Fibroblast of villous mesenchyme (primary cell): ENCODE measurements around the gene PATL1. TPM values are rescaled to one million over a fixed set of nuclear protein-coding genes. Genes with fewer than 3 reads are reported as not detected.

Experiments used
- DNase-seq: peaks from one replicate; pipeline ENCODE4 v3.0.0-alpha.2; 2010; ENCODE audit warnings: low read depth
- H3K4me3 ChIP-seq: 2 replicates; pipeline ENCODE4 v1.5.1; 2011; ENCODE audit warnings: low read depth, mild to moderate bottlenecking, low read length
- total RNA-seq: library from RNA; depleted of rRNA; stranded (reverse); fragments of >200 nt; gene quantifications from 2 replicates; pipeline ENCODE4 v1.2.3, GENCODE V29; 2012
- TF ChIP-seq, protein P1 (sequence below): IDR thresholded peaks from 2 replicates; pipeline ENCODE4 v1.5.1; 2012; ENCODE audit warnings: low read depth, mild to moderate bottlenecking, low read length; ENCODE audit not compliant: insufficient read depth

The PATL1 gene
- total RNA-seq, 1 donor, result 15.5 TPM

DNA sequence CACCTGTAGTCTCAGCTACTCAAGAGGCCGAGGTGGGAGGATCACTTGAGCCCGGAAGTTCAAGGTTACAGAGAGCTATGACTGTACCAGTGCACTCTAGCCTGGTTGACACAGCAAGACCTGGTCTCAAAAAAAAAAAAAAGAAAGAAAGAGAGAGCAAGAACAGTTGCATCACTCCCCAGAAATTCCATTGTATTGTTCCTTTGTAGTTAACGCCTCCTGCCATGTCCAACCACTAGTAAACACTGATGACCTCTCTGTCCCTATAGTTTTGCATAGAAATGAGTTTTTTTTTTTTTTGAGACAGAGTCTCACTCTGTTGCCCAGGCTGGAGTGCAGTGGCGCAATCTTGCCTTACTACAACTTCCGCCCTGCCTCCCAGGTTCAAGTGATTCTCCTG, 10.8 kb downstream of the PATL1 start:
- TF ChIP-seq, protein P1, sequence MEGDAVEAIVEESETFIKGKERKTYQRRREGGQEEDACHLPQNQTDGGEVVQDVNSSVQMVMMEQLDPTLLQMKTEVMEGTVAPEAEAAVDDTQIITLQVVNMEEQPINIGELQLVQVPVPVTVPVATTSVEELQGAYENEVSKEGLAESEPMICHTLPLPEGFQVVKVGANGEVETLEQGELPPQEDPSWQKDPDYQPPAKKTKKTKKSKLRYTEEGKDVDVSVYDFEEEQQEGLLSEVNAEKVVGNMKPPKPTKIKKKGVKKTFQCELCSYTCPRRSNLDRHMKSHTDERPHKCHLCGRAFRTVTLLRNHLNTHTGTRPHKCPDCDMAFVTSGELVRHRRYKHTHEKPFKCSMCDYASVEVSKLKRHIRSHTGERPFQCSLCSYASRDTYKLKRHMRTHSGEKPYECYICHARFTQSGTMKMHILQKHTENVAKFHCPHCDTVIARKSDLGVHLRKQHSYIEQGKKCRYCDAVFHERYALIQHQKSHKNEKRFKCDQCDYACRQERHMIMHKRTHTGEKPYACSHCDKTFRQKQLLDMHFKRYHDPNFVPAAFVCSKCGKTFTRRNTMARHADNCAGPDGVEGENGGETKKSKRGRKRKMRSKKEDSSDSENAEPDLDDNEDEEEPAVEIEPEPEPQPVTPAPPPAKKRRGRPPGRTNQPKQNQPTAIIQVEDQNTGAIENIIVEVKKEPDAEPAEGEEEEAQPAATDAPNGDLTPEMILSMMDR, result no peak
- H3K4me3 ChIP-seq, result no peak overlapping the region
- DNase-seq, result no peak

DNA sequence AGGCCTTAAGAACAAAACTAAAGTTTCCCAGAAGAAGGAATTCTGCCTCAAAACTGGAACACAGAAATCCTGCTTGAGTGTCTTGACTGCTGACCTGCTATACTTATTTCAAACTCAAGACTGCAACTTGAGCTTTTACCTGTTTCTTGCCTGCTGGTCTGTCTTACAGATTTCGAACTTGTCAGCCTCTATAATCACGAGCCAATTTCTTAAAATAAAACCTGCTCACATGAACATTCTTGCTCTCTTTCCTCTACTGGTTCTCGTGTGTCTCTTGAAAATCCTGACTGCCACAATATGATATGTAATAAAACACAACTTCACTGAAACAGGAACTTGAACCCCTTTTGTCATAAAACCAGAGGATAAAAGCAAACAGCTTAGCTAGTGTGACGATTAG, 13.9 kb downstream of the PATL1 start:
- H3K4me3 ChIP-seq, result no peak overlapping the region
- DNase-seq, result no peak
- TF ChIP-seq, protein P1, result no peak

DNA sequence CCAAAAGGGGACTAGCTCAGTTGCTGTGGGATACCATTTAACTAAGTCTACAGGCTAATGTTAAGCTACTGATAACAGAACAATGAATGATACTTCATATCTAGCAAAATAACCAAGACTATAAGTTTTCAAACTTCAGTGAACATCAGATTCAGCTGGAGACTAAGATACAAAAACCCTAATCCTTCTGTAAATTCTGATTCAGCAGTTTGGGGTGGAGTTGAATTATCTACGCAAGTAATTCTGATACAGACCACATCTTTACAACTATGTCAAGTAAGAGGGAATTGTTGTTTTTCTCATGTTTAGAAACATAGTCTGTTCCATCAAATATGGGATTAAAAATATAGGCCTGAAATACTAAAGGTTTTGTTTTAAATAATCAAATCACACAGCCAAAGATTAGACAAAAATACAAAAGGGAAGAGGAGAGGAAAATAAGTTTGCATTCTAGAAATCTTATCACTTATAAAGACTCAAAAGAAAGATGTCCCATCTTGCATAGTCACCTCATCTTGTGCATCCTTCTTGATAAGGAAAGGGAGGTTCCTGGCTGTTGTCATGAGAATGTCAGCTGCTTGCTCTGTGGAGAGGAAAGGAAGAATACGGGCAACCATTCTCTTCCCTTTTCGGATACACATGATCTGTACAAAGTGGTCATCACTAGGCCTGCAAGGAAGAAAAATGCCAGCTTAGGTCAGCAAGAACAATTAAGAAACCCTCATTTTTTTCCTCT, 21.4 kb downstream of the PATL1 start:
- TF ChIP-seq, protein P1, result no peak
- DNase-seq, result no peak
- no peak overlapping the region for H3K4me3 ChIP-seq

DNA sequence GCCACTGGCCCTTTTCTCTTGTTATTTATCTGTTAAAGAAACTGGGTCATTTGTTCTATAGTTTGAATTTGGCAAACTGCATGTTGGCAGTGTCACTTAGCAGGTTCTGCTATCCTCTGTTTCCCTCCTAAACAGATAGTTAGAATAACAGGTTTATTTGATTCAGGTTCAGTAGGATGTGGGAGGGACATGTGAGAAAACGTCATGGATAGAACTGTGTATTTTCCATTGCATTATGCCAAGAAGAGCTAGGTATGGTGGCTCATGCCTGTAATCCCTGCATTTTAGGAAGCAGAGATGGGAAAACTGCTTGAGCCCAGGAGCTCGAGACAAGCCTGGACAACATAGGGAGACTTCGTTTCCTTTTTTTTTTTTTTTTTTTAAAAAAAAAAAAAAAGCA, 24.3 kb downstream of the PATL1 start:
- no peak for DNase-seq
- TF ChIP-seq, protein P1, result no peak
- H3K4me3 ChIP-seq, result no peak overlapping the region

DNA sequence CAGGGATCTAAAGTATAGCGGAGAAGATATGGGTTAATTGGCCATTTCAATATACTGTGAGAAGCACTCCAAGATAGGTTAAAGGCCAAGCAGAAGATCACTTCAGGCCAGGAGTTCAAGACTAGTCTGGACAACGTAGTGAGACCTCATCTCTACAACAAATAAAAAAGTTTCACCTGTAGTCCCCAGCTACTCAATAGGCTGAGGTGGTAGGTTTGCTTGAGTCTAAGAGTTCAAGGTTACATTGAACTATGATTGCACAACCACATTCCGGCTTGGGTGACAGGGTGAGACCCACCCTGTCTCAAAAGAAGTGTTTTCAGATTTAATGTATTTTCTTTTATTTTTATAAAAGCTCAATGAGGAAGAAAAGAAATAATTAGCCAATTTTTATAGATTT, 25.4 kb downstream of the PATL1 start:
- TF ChIP-seq, protein P1, result no peak
- no peak for DNase-seq
- H3K4me3 ChIP-seq, result no peak overlapping the region

DNA sequence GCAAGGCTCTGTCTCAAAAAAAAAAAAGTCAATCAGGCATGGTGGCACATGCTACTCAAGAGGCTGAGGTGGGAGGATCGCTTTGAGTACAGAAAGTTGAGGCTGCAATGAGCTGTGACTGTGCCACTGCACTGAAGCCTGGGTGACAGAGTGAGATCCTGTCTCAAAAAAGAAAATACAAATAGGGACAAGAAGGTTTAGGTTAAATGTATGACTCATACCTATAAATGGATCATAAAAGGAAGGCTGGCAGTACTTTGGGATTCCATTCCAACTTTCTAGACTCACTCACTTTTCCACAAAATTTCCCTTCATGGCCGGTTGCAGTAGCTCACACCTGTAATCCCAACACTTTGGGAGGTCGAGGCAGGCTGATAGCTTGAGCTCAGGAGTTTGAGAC, 27.7 kb downstream of the PATL1 start:
- no peak for DNase-seq
- no peak overlapping the region for H3K4me3 ChIP-seq

More for the DNA sequence above, 27.7 kb downstream of the PATL1 start:
- TF ChIP-seq, protein P1, result no peak
